ENCODE data around the gene MYH15. TPM values are rescaled to one million over a fixed set of nuclear protein-coding genes. Genes with fewer than 3 reads are reported as not detected.

The MYH15 gene
- total and polyA plus RNA-seq, 7 donors: under 0.01 to 0.60 (median 0.31) TPM; not detected in 3

DNA sequence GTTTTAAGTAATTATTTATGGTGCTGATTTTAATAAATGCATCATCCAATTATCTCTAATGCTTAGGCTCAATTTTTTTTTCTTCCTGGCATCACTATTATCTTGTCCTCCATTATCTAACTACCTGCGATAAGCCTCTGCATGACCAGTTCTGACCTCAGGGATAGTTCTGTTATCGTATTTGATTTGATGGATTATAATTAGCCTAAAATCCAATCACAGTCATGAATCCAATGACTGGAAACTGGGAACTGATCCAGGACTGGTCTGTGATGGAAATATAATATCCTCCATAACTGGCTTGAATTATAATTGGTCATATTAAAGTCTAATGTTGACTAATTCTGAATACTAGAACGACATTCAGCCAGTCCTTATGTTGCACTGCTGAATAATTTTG is 1.1 kb downstream of the MYH15 start:
- WGBS, 2 donors: 90 to 96% methylated on average over 3 of the region's 3 CpGs
- no peaks in the 10 kb centered on the region for H3K9me3 ChIP-seq
- H3K4me3 ChIP-seq: no peak overlapping the region
- intact Hi-C loops (cut with DNase I): no loop called here
- DNase-seq: no peak
- no peaks in the 10 kb centered on the region for H3K36me3 ChIP-seq
- no peaks in the 10 kb centered on the region for H3K27me3 ChIP-seq
- TF ChIP-seq EP300 (IDR thresholded peaks at IDR 0.05): no peak
- no peak for TF ChIP-seq POLR2AphosphoS5 (IDR thresholded peaks at IDR 0.05)
- TF ChIP-seq, protein P1, sequence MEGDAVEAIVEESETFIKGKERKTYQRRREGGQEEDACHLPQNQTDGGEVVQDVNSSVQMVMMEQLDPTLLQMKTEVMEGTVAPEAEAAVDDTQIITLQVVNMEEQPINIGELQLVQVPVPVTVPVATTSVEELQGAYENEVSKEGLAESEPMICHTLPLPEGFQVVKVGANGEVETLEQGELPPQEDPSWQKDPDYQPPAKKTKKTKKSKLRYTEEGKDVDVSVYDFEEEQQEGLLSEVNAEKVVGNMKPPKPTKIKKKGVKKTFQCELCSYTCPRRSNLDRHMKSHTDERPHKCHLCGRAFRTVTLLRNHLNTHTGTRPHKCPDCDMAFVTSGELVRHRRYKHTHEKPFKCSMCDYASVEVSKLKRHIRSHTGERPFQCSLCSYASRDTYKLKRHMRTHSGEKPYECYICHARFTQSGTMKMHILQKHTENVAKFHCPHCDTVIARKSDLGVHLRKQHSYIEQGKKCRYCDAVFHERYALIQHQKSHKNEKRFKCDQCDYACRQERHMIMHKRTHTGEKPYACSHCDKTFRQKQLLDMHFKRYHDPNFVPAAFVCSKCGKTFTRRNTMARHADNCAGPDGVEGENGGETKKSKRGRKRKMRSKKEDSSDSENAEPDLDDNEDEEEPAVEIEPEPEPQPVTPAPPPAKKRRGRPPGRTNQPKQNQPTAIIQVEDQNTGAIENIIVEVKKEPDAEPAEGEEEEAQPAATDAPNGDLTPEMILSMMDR (IDR thresholded peaks at IDR 0.05): no peak
- TF ChIP-seq POLR2A (IDR thresholded peaks at IDR 0.05): no peak
- H3K4me1 ChIP-seq: no peaks in the 10 kb centered on the region
- H3K27ac ChIP-seq: no peak overlapping the region

DNA sequence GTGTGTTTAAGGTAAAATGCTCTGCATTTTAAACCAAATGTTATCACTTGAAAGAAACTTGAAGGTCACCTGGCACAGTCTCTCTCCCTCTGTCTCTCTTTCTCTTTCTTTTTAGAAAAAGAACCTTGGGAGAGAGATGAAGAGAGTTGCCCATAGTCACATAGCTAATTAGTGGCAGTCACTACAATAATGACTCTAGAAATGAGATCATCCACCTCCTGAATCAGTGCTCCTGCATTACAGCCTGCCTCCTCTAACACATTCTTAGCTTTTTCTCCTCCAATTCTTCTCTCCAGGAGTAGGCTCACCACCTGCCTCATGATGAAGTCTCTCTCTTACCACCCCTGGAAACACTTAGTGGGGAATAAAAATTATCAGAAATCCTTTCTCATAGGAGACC is 2.5 kb downstream of the MYH15 start:
- intact Hi-C loops (cut with DNase I): no loop called here
- Histone ChIP-seq H3K36me3 (no peaks in the 10 kb centered on the region), H3K27me3 (no peaks in the 10 kb centered on the region), H3K4me3 (no peak overlapping the region), H3K4me1 (no peaks in the 10 kb centered on the region), H3K27ac (no peak overlapping the region), H3K9me3 (no peaks in the 10 kb centered on the region)
- TF ChIP-seq POLR2A (IDR thresholded peaks at IDR 0.05) (no peak), POLR2AphosphoS5 (IDR thresholded peaks at IDR 0.05) (no peak), EP300 (IDR thresholded peaks at IDR 0.05) (no peak)
- TF ChIP-seq, protein P1 (IDR thresholded peaks at IDR 0.05): no peak
- no peak for DNase-seq

DNA sequence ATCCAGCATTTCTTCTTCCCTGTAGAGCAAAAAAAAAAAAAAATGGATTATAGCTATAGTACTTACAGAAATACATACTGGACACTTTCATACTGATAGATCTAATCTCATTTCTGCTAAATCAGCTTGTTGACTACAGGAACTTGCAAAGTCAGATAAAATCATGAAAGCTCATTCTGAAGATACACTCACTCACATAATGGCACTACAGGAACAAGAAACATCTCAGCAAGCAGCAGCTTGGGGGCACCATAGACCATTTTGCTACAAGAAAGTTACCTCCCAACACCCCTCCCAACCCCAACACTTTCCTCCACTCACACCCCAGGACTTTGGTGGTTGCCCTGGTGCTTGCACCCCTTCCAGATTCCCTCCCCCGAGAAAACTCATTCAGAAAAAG is 4.6 kb downstream of the MYH15 start:
- Histone ChIP-seq H3K36me3 (no peaks in the 10 kb centered on the region), H3K4me1 (no peaks in the 10 kb centered on the region), H3K27ac (no peak overlapping the region), H3K4me3 (no peak overlapping the region), H3K27me3 (no peaks in the 10 kb centered on the region), H3K9me3 (no peaks in the 10 kb centered on the region)
- 91% methylated on average over 1 of the region's 1 CpG for WGBS, 2 donors
- no peak for DNase-seq
- intact Hi-C loops (cut with DNase I): no loop called here
- TF ChIP-seq, protein P1 (IDR thresholded peaks at IDR 0.05): no peak
- no peak for TF ChIP-seq EP300 (IDR thresholded peaks at IDR 0.05)

DNA sequence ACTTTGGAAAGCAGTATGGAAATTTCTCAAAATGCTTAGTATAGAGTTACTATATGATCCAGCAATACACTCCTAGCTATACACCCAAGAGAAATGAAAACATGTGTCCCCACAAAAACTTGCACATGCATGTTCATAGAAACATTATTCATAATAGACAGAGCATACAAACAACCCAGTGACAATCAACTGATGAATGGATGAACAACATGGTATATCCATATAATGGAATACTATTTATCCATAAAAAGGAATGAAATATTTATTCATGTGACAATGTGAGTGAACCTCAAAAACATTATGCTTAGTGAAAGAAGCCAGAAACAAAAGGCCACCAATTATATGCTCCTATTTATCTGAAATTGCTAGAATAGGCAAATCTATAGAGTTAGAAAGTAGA is 6.7 kb downstream of the MYH15 start:
- no peak overlapping the region for H3K27ac ChIP-seq
- TF ChIP-seq EP300 (IDR thresholded peaks at IDR 0.05): no peak
- no peaks in the 10 kb centered on the region for H3K9me3 ChIP-seq
- H3K36me3 ChIP-seq: no peaks in the 10 kb centered on the region
- intact Hi-C loops (cut with DNase I): no loop called here
- no peaks in the 10 kb centered on the region for H3K4me1 ChIP-seq
- no peak for DNase-seq
- no peaks in the 10 kb centered on the region for H3K27me3 ChIP-seq
- H3K4me3 ChIP-seq: no peak overlapping the region

DNA sequence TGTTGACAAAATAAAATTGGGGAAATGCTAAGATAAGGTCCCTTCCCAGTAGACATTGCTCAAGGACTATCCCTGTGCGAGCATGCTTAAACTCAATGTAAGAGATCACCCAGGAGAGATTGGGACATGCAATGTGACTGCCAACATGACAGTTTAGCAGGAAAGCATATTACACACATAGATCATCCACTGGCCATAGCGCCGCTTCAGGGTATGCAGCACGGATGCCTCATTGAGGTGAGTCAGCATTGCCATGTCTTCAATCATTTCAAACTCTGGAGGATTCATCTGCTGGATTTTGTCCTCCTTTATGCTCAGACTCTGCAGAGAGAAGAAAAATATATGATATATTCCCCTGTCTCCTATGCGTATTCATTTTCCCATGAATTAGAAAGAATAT is 8.9 kb downstream of the MYH15 start:
- H3K9me3 ChIP-seq: no peaks in the 10 kb centered on the region
- 97% methylated on average over 5 of the region's 5 CpGs for WGBS, 2 donors
- DNase-seq: no peak
- H3K4me1 ChIP-seq: no peaks in the 10 kb centered on the region
- intact Hi-C loops (cut with DNase I): no loop called here
- H3K36me3 ChIP-seq: no peaks in the 10 kb centered on the region
- H3K27ac ChIP-seq: no peak overlapping the region
- H3K27me3 ChIP-seq: no peaks in the 10 kb centered on the region
- H3K4me3 ChIP-seq: no peak overlapping the region
- no peak for TF ChIP-seq EP300 (IDR thresholded peaks at IDR 0.05)
- TF ChIP-seq POLR2A (IDR thresholded peaks at IDR 0.05): no peak
- no peak for TF ChIP-seq POLR2AphosphoS5 (IDR thresholded peaks at IDR 0.05)
- TF ChIP-seq, protein P1 (IDR thresholded peaks at IDR 0.05): no peak
